ENCODE results near the gene BCL2L11.

BCL2L11 gene

GRCh38 chr2:111188681-111189080 lies 68.0 kb downstream of the BCL2L11 start:
- in situ Hi-C loops (cut with HindIII; ENCODE audit: low sequenced_read_pairs), result no loop called here

- in situ Hi-C loops (cut with HindIII; ENCODE audit: low sequenced_read_pairs), result no loop called here
These were observed 68.4 kb downstream of the BCL2L11 start for GRCh38 chr2:111189106-111189505.

- in situ Hi-C loops (cut with HindIII; ENCODE audit: low sequenced_read_pairs), result no loop called here
These were observed 70.3 kb downstream of the BCL2L11 start for GRCh38 chr2:111190816-111191540.

GRCh38 chr2:111191877-111192276 lies 71.2 kb downstream of the BCL2L11 start:
- in situ Hi-C loops (cut with HindIII; ENCODE audit: low sequenced_read_pairs), result no loop called here

- in situ Hi-C loops (cut with HindIII; ENCODE audit: low sequenced_read_pairs), result no loop called here
These were observed 72.2 kb downstream of the BCL2L11 start for GRCh38 chr2:111192776-111193368.

- in situ Hi-C loops (cut with HindIII; ENCODE audit: low sequenced_read_pairs), result no loop called here
These were observed 74.3 kb downstream of the BCL2L11 start for GRCh38 chr2:111194835-111195621.

- in situ Hi-C loops (cut with HindIII; ENCODE audit: low sequenced_read_pairs), result no loop called here
These were observed 75.7 kb downstream of the BCL2L11 start for GRCh38 chr2:111196435-111196834.

GRCh38 chr2:111198701-111199100 lies 78.0 kb downstream of the BCL2L11 start:
- in situ Hi-C loops (cut with HindIII; ENCODE audit: low sequenced_read_pairs), result no loop called here

- in situ Hi-C loops (cut with HindIII; ENCODE audit: low sequenced_read_pairs), result no loop called here
These were observed 79.1 kb downstream of the BCL2L11 start for GRCh38 chr2:111199840-111200239.

- in situ Hi-C loops (cut with HindIII; ENCODE audit: low sequenced_read_pairs), result no loop called here
These were observed 79.7 kb downstream of the BCL2L11 start for GRCh38 chr2:111200333-111200881.

- in situ Hi-C loops (cut with HindIII; ENCODE audit: low sequenced_read_pairs), result no loop called here
These were observed 80.5 kb downstream of the BCL2L11 start for GRCh38 chr2:111201214-111201613.

- in situ Hi-C loops (cut with HindIII; ENCODE audit: low sequenced_read_pairs), result no loop called here
These were observed 81.7 kb downstream of the BCL2L11 start for GRCh38 chr2:111202266-111203040.

- in situ Hi-C loops (cut with HindIII; ENCODE audit: low sequenced_read_pairs), result no loop called here
These were observed 84.0 kb downstream of the BCL2L11 start for GRCh38 chr2:111204706-111205105.

GRCh38 chr2:111205774-111206173 lies 85.1 kb downstream of the BCL2L11 start:
- in situ Hi-C loops (cut with HindIII; ENCODE audit: low sequenced_read_pairs), result no loop called here

- in situ Hi-C loops (cut with HindIII; ENCODE audit: low sequenced_read_pairs), result no loop called here
These were observed 87.1 kb downstream of the BCL2L11 start for GRCh38 chr2:111207851-111208250.

- in situ Hi-C loops (cut with HindIII; ENCODE audit: low sequenced_read_pairs), result no loop called here
These were observed 87.9 kb downstream of the BCL2L11 start for GRCh38 chr2:111208639-111209038.

- in situ Hi-C loops (cut with HindIII; ENCODE audit: low sequenced_read_pairs), result no loop called here
These were observed 88.4 kb downstream of the BCL2L11 start for GRCh38 chr2:111209045-111209514.

GRCh38 chr2:111210036-111210435 lies 89.3 kb downstream of the BCL2L11 start:
- in situ Hi-C loops (cut with HindIII; ENCODE audit: low sequenced_read_pairs), result no loop called here

GRCh38 chr2:111213877-111214276 lies 93.2 kb downstream of the BCL2L11 start:
- in situ Hi-C loops (cut with HindIII; ENCODE audit: low sequenced_read_pairs), result no loop called here

- in situ Hi-C loops (cut with HindIII; ENCODE audit: low sequenced_read_pairs), result no loop called here
These were observed 96.3 kb downstream of the BCL2L11 start for GRCh38 chr2:111216811-111217652.
